Naive thymus-derived CD8-positive, alpha-beta T cell (primary cell): ENCODE measurements around the gene PACS1. TPM values are rescaled to one million over a fixed set of nuclear protein-coding genes. Genes with fewer than 3 reads are reported as not detected.

Experiments used
- ATAC-seq, 2 donors: fragments of 150-1000 bp; cut with Tn5 transposase in 1 of 2; sonication (Bioruptor Pico), chemical (Tn5 transposase) in 1 of 2; 1 replicate in 1 of 2; 2 replicates in 1 of 2; pipeline ENCODE4 v1.10.0; 2021; ENCODE audit warnings: mild to moderate bottlenecking in 2 of 2, moderate library complexity in 2 of 2
- POLR2A ChIA-PET: fragments of 350-600 bp; sonication (Branson Sonifier 250); formaldehyde crosslinking; loops from one replicate; lab custom pipeline; 2021; ENCODE audit warnings: antibody characterized with exemption; lab: Charles Lee
- DNase-seq, 10 donors: peaks; one replicate each; pipeline versions ENCODE4 v3.0.0 to v3.0.0-alpha.2; 2020 to 2022
- H3K27ac Mint-ChIP-seq, 10 donors: one replicate each; pipeline ENCODE4 v1.8.0; 2020 to 2022; ENCODE audit warnings: mild to moderate bottlenecking in 10 of 10, mixed read lengths in 10 of 10, moderate library complexity in 4 of 10, inconsistent platforms in 1 of 10
- H3K27me3 Mint-ChIP-seq, 5 donors: one replicate each; pipeline ENCODE4 v1.8.0; 2021 to 2022; ENCODE audit warnings: mixed read lengths in 5 of 5
- H3K36me3 Mint-ChIP-seq, 3 donors: one replicate each; pipeline ENCODE4 v1.8.0; 2020 to 2022; ENCODE audit warnings: mixed read lengths in 3 of 3, mild to moderate bottlenecking in 2 of 3, inconsistent platforms in 1 of 3
- H3K4me1 Mint-ChIP-seq, 4 donors: one replicate each; pipeline ENCODE4 v1.8.0; 2021 to 2022; ENCODE audit warnings: mixed read lengths in 4 of 4
- H3K4me3 Mint-ChIP-seq, 10 donors: one replicate each; pipeline ENCODE4 v1.8.0; 2020 to 2022; ENCODE audit warnings: mild to moderate bottlenecking in 10 of 10, mixed read lengths in 10 of 10, moderate library complexity in 6 of 10, inconsistent platforms in 1 of 10
- H3K9me3 Mint-ChIP-seq, 9 donors: one replicate each; pipeline ENCODE4 v1.8.0; 2020 to 2022; ENCODE audit warnings: mixed read lengths in 9 of 9, mild to moderate bottlenecking in 3 of 9, inconsistent platforms in 1 of 9, moderate library complexity in 1 of 9
- polyA plus RNA-seq, 3 donors: library from polyadenylated mRNA; unstranded; fragments of 300-500 nt; fragmentation: Illumina TruSeq; gene quantifications; one replicate each; pipeline ENCODE4 v1.2.3, GENCODE V29; 2021
- total RNA-seq, 8 experiments: library from RNA in 2 of 8; stranded (reverse) in 2 of 8; gene quantifications; one replicate each; pipeline ENCODE4 v1.2.3 and lab custom pipeline; 2021 to 2026

Gene PACS1
- total and polyA plus RNA-seq, 5 experiments from 2014 or later, result 35.9 to 317 (median 98.8) TPM

- POLR2A ChIA-PET, result interaction anchor here (0.8 to 11.2 kb wide), 7 partner anchors 10 to 192 kb away, joined by 3 to 102 read pairs (median 3); partner anchors contain the start of genes RAB1B and TMEM151A
- Mint-ChIP-seq H3K4me1 (peaks cover 8 to 53% (median 44%) of the 10 kb centered on the region in 4 donors), H3K36me3 (peaks cover 0 to 7% (median 0%) of the 10 kb centered on the region in 3 donors), H3K9me3 (no peaks in the 10 kb centered on the region), H3K27ac (peak overlapping the region; percentile 35 to 97 (median 88)), H3K27me3 (peaks cover 0 to 3% (median 0%) of the 10 kb centered on the region in 5 donors), H3K4me3 (peak overlapping the region in 9 of 10 donors; percentile 15 to 78 (median 50))
- DNase-seq (no peak), ATAC-seq (no peak)
Observed at GRCh38 chr11:66281776-66282467, 211.8 kb downstream of the PACS1 start.

DNA sequence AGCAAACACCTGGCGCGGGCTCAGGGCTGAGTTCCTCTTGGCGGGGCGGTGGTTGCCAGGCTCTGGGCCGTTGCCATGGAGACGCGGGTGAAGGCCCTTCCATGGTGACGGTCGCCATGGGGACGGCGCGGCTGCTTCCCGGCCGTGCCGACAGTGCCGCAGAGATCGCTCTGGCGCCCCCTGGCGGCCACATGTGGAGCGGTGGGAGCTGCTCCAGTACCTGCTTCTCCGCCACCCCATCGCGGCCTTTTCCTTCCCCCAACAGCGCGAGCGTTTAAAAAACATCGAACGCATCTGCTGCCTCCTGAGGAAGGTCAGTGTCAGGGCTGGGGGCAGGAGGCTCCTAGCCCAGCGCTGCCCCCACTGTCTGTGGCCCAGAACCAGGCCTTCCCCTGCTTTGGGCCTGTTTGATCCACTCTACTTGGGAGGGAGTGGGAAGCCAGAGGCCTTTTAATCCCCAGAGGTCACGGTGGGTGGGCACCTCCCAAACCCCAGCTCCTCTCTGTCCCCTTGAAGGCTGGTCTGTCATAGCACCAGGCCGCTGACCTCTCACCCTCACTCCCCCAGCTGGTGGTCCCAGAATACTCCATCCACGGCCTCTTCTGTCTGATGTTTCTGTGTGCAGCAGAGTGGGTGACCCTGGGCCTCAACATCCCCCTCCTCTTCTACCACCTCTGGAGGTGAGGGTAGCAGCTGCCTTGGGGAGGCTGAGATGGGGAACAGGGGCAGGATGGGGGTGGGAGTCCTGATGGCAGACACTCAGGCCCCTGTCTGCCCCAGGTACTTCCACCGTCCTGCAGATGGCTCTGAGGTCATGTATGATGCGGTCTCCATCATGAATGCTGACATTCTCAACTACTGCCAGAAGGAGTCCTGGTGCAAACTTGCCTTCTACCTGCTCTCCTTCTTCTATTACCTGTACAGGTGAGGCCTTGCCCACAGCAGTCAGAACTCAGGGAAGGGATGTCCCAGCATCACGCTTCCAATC is 212.7 kb downstream of the PACS1 start:
- peaks cover 0 to 5% (median 0%) of the 10 kb centered on the region in 3 donors for H3K36me3 Mint-ChIP-seq
- peak overlapping the region in 9 of 10 donors; percentile 15 to 78 (median 56) for H3K4me3 Mint-ChIP-seq
- peaks cover 7 to 52% (median 43%) of the 10 kb centered on the region in 4 donors for H3K4me1 Mint-ChIP-seq
- POLR2A ChIA-PET, result interaction anchor here (0.6 to 11.2 kb wide), 7 partner anchors 9 to 193 kb away, joined by 3 to 102 read pairs (median 3); partner anchors contain the start of genes RAB1B and TMEM151A
- peaks cover 0 to 3% (median 0%) of the 10 kb centered on the region in 5 donors for H3K27me3 Mint-ChIP-seq
- peak; percentile 97 to 100 (median 100) for DNase-seq
- H3K27ac Mint-ChIP-seq, result peak overlapping the region; percentile 35 to 97 (median 87)
- no peaks in the 10 kb centered on the region for H3K9me3 Mint-ChIP-seq
- peak; percentile 74 to 84 for ATAC-seq

- peak overlapping the region in 2 of 10 donors; percentile 35 to 74 for H3K4me3 Mint-ChIP-seq
- peaks cover 0 to 3% (median 0%) of the 10 kb centered on the region in 5 donors for H3K27me3 Mint-ChIP-seq
- DNase-seq, result no peak
- H3K36me3 Mint-ChIP-seq, result peaks cover 0 to 5% (median 0%) of the 10 kb centered on the region in 3 donors
- peaks cover 9 to 58% (median 48%) of the 10 kb centered on the region in 4 donors for H3K4me1 Mint-ChIP-seq
- no peaks in the 10 kb centered on the region for H3K9me3 Mint-ChIP-seq
- POLR2A ChIA-PET, result interaction anchor here (0.5 to 11.2 kb wide), 7 partner anchors 16 to 64 kb away, joined by 3 to 102 read pairs (median 4); partner anchors contain the start of genes B4GAT1, BRMS1, CD248 and RAB1B
- peak overlapping the region in 6 of 10 donors; percentile 20 to 97 (median 92) for H3K27ac Mint-ChIP-seq
- no peak for ATAC-seq
Observed at GRCh38 chr11:66283461-66284105, 213.5 kb downstream of the PACS1 start.

- Mint-ChIP-seq H3K27me3 (peaks cover 0 to 6% (median 0%) of the 10 kb centered on the region in 5 donors), H3K27ac (peak overlapping the region in 2 of 10 donors; percentile 22 to 33), H3K4me3 (peak overlapping the region in 1 of 10 donors; percentile 24), H3K4me1 (peaks cover 10 to 56% (median 46%) of the 10 kb centered on the region in 4 donors), H3K36me3 (peaks cover 0 to 5% (median 0%) of the 10 kb centered on the region in 3 donors), H3K9me3 (no peaks in the 10 kb centered on the region)
- DNase-seq, result no peak
- ATAC-seq, result no peak
- POLR2A ChIA-PET, result interaction anchor here (0.5 to 11.2 kb wide), 5 partner anchors 17 to 60 kb away, joined by 3 to 102 read pairs (median 4); partner anchors contain the start of genes BRMS1 and RAB1B
Observed at GRCh38 chr11:66284526-66285078, 214.5 kb downstream of the PACS1 start.

GRCh38 chr11:66285250-66285947 is 215.3 kb downstream of the PACS1 start:
- H3K4me1 Mint-ChIP-seq, result peaks cover 16 to 62% (median 52%) of the 10 kb centered on the region in 4 donors
- H3K27me3 Mint-ChIP-seq, result peaks cover 0 to 6% (median 0%) of the 10 kb centered on the region in 5 donors
- H3K27ac Mint-ChIP-seq, result peak overlapping the region in 4 of 10 donors; percentile 24 to 86 (median 56)
- peaks cover 0 to 5% (median 0%) of the 10 kb centered on the region in 3 donors for H3K36me3 Mint-ChIP-seq
- DNase-seq, result no peak
- H3K4me3 Mint-ChIP-seq, result peak overlapping the region in 1 of 10 donors; percentile 30
- ATAC-seq, result no peak
- POLR2A ChIA-PET, result interaction anchor here (0.5 to 11.2 kb wide), 5 partner anchors 17 to 49 kb away, joined by 3 to 102 read pairs (median 4); partner anchors contain the start of gene RAB1B
- no peaks in the 10 kb centered on the region for H3K9me3 Mint-ChIP-seq

- no peak for DNase-seq
- no peak for ATAC-seq
- Mint-ChIP-seq H3K27me3 (peaks cover 0 to 8% (median 0%) of the 10 kb centered on the region in 5 donors), H3K36me3 (peaks cover 0 to 5% (median 0%) of the 10 kb centered on the region in 3 donors), H3K27ac (peak overlapping the region in 5 of 10 donors; percentile 2 to 88 (median 66)), H3K4me1 (peaks cover 18 to 61% (median 51%) of the 10 kb centered on the region in 4 donors), H3K9me3 (no peaks in the 10 kb centered on the region), H3K4me3 (peak overlapping the region in 7 of 10 donors; percentile 12 to 91 (median 68))
- POLR2A ChIA-PET, result interaction anchor here (1.3 to 11.2 kb wide), 3 partner anchors 19 to 30 kb away, joined by 3 to 102 read pairs (median 4); partner anchors contain the start of genes CD248 and RAB1B
Observed at GRCh38 chr11:66286699-66287098, 216.6 kb downstream of the PACS1 start.

DNA sequence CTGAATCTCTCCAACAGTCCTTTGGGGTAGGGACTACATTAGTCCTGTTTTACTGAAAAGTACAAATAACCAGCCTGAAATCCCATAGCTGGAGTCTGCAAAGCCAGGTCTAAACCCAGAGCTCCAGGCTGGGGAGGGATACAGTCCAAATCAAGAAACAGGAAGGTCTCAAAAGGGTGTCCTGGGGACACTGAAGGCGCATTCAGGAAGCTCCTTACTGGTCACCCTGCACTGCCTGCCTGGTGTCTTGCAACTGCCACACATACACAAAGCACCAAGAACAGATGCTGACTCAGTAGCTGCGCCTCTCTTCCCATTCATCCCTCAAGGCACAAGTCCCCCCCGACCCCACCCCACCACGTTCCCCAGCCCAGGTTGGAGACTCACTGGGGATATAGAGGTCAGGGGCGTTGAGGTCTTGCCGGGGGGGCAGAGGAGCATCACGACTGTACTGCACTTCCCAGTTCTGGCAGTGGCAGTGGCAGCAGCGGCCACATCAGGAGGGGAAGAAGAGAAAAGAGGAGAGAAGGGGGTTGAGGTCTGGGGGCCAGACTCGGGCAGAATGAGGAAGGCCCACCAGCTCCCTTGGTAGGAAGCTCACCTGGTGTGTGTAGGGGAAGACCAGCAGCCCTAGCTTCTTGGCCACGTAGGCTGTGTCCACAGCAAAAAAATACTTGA is 217.3 kb downstream of the PACS1 start:
- ATAC-seq (no peak), DNase-seq (no peak)
- Mint-ChIP-seq H3K36me3 (peaks cover 0 to 5% (median 0%) of the 10 kb centered on the region in 3 donors), H3K4me1 (peaks cover 16 to 56% (median 46%) of the 10 kb centered on the region in 4 donors), H3K27ac (peak overlapping the region in 6 of 10 donors; percentile 43 to 93 (median 68)), H3K27me3 (peaks cover 0 to 8% (median 3%) of the 10 kb centered on the region in 5 donors), H3K4me3 (peak overlapping the region; percentile 56 to 93 (median 81)), H3K9me3 (no peaks in the 10 kb centered on the region)
- POLR2A ChIA-PET, result interaction anchor here (0.5 to 11.2 kb wide), 6 partner anchors 8 to 357 kb away, joined by 3 to 102 read pairs (median 4); partner anchors contain the start of genes CD248 and RAB1B

- POLR2A ChIA-PET, result interaction anchor here (0.5 to 11.2 kb wide), 12 partner anchors 9 to 401 kb away, joined by 3 to 102 read pairs (median 6); partner anchors contain the start of genes BRMS1, CD248 and RAB1B
- Mint-ChIP-seq H3K27ac (peak overlapping the region; percentile 68 to 95 (median 87)), H3K9me3 (no peaks in the 10 kb centered on the region), H3K4me3 (peak overlapping the region; percentile 84 to 96 (median 92)), H3K27me3 (peaks cover 2 to 14% (median 10%) of the 10 kb centered on the region in 5 donors), H3K36me3 (peaks cover 0 to 5% (median 0%) of the 10 kb centered on the region in 3 donors), H3K4me1 (peaks cover 19 to 54% (median 46%) of the 10 kb centered on the region in 4 donors)
- ATAC-seq, result no peak
- no peak for DNase-seq
Observed at GRCh38 chr11:66287889-66288670, 218.0 kb downstream of the PACS1 start.
